GM18498 (cell line): Measurements from ENCODE around the gene LRRN2.

Experiments
- ATAC-seq: cut with Tn5 transposase; IDR thresholded peaks from one replicate; pipeline ENCODE4 v1.9.1; 2021; ENCODE audit warnings: mild to moderate bottlenecking, moderate library complexity; ENCODE audit not compliant: unreplicated experiment

LRRN2 gene

DNA sequence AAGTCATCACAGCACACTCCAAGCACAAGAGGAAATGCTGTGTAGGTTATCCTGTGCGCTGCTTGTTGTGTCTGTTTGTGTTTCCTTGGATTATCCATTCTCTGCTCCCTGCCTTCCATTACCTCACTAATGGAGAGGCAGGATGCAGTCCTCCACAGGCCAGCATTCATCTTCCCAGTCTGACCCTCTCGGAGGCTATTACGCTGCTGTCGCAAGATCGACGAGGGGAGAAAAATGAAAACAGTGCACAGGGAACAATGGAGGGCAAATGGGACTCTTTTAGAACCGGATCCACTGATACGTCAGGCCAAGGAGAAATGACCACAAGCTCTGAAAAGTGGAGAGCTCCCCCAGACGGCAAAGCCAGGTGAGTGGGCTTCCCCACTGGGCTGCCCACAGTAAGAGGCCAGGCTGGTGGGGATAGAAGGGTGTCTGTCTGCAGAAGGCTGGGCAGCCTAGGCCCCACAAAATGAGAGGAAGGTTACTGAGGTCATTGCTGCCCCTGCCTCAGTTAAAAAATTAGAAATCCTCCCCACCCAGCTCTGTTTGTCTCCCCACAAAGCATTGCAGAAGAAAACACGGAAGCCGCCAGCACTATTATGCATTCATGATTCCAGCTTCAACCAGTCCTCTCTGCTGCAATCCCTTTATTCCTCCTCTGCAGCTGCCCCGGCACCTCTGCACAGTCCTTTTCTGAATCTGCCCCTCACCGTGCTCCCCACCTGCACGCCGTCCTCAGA, 21.7 kb downstream of the LRRN2 start:
- no peak for ATAC-seq

DNA sequence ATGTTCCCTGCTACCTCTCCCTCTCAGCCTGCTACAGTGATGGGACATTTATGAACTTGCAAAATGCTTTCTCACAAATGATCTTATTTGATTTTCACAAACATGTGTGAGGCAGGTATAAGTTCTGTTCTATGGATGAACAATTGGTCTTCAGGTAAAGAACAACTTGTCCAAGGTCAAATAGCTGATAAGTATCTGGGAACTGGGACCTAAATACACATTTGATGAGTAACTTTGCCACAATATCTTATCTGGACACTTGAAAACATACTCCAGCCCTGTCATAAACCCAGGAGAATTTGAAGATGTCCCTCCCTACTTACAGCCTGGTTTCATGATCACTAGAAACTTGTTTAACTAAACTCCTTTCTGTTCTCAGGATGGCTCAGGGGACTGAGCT, 23.0 kb downstream of the LRRN2 start:
- no peak for ATAC-seq

DNA sequence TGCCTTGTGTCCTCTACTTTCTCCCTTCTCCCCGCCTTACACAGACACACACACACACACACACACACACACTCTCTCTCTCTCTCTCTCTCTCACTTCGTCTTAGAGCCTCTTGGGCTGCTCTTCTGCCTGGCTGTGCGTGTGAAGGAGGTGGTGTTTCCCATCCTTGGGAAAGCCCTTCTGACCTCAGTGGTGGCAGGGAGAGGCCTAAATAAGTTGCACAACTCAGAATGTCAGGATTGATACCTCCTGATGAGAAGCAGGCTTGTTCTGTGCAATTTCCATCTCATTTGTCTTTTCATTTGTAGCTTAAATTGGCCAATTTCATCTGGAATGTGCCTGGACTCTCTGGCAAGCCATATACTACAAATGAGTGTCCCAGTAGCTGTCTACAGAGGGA, 25.0 kb downstream of the LRRN2 start:
- ATAC-seq, result no peak

DNA sequence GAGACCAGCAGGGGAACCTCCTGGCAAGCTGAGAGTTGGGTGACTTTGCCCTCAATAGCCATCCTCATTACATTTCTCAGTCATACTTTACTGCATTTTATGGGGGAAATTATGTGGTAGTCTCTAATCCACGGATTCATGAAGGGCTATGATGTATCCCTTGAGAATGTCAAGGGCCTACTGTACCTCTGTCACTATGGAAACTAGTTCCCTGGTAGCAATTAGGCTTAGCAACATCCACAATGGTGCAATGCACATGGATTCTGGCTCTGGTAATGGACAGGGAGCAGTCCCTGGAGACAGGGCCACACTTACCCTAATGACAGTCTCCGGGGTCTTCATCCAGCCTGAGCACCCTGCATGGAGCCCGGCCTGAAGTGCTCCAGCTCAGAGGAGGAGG, 26.5 kb downstream of the LRRN2 start:
- no peak for ATAC-seq

DNA sequence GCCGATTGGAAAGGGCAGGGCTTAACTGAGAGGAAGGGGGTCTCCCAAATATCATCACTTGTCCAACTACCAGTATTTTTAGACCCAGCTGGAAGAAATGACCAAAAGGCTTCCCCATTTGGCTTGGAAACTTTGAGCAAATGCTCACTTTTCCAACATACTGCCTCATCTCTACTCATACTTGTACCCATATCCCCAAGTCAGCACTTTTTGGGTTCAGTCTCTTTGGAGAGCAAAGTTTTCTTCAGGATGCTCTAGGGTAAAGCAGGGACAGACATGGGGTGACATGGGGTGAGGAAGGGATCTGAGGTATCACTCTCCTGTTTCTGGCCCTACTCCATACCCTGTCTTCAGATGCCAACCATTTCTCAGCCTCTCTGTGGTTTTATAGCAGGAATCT, 27.2 kb downstream of the LRRN2 start:
- no peak for ATAC-seq

DNA sequence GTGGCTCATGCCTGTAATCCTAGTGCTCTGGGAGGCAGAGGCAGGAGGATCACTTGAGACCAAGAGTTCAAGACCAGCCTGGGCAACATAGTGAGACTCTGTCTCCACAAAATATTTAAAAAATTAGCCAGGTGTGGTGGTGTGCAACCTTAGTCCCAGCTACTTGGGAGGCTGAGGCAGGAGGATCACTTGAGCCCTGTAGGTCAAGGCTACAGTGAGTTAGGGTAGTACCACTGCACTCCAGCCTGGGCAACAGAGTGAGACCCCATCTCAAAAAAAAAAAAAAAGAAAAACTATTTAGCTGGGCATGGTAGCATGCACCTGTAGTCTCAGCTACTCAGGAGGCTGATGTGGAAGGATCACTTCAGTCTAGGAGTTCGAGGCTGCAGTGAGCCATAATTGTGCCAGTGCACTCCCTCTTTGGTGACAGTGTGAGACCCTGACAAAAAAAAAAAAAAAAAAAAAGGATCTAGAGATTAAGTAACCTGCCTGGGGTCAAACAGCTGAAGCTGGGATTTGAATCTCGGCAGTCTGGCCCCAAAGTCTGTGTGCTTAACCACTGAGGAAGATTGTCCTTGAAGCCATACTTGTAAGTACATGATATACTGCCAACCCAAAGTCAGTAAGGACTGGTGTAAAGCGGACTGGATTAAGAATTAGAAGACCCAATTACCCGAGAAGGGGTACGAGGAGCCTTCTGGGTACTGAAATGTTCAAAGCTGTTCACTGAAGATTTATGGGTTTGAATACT, 31.8 kb downstream of the LRRN2 start:
- ATAC-seq, result no peak

DNA sequence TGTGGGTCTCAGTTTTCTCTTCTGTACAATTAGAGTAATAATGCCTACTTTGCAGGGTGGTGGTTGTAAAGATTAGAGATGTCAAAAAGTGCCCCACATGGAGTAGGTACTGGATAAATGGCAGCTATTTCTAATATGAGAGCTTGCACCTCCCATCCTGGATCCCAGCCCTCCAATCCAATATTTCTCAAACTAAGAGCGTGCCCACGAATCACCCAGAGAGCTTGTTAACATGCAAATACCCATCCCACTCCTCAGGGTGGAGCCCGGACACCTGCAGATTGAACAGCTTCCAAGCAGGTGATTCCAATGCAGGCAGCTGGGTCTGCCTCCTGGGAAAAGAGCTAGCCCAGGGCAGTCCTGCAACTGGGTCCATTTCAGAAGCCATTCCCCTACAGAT, 33.0 kb downstream of the LRRN2 start:
- no peak for ATAC-seq

DNA sequence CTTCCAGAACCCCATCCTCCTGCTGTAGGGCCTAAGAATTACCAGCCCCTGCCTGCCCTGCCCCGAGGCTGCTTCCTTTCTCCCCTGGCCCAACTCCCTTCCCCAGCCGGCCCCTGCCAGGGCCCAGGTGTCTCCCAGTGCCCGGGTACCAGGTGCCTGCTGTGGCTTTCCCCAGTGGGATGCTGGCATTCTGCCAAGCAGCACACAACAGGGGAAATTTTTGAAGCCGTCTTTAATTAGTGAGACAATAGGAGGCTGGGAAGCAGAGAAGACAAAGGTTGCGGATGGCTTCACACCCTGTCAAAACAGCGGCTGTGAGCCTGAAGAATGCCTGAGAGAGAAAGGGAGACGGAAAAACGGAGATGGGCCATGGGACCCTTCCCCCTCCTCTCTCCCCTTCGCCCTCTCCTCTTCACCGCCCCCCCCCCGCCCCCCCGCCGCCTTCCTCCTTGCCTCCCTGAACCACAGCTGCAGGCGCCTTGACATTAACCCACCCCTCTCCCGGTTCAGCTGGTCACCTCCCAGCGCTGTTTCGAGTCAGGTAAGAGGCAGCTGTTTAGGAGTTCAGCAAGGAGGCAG, 33.6 kb downstream of the LRRN2 start:
- ATAC-seq, result no peak

DNA sequence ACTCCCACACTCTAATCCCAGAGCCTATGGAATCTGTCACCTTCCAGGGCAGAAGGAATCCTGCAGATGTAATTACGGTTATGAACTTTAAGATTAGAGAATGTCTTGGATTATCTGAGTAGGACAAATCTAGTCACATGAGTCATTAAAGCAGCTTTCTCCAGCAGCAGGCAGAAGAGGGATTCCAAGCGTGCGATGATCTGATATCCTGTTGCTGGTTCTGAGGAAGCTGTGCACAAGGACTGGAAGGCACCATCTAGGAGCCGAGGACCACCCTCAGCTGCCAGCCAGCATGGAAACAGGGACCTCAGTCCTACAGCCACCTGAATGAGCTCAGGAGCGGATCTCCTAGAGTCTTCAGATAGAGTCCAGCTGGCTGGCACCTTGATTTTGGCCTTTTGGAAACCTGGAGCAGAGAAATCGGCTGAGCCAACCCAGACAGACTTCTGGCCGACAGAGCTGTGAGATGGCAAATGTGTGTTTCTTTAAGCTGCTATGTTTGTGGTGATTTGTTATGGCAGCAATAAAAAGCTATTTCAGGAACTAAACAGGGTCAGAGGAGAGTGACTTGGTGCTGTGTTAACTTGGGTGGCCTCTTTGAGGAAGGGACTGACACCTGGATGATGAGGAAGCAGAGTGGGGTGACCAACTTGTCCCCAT, 34.5 kb downstream of the LRRN2 start:
- no peak for ATAC-seq

DNA sequence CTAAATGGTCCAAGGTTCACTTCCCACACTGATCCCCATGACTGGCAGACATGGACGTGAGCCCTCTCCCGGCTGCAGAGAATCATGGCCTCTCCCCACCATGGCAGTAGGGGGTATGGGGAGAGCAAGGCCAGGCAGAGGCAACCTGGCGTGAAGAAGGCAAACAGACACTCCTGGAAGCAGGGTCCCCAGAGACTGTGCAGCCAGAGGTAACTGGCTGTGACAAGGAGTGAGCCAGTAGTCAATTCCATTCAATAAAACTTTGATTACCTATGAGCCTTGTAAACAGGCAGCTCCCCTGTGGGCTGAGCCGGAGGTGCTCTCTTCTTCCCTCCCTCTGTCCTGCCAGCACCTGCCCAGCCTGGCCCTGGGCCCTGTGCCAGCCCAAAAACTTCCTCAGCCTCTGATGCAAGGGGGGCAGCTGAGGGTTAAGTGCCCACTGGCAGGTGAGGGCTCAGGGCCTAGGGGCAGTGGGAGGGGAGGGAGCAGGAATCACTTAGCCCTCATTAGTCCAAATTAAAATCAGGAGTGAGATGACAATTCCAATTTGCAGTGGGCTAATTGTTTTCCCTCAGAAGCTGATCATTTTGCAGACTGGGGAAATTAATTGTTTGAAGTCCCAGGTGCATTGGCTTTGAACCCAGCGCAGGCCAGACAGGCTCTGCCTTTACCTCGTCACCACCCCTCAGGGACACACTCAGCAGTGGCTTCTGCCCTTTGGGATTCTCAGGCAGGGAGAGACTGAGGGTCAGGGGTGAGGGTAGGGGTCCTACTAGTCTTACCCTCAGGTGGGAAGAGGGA, 35.6 kb downstream of the LRRN2 start:
- ATAC-seq, result no peak

DNA sequence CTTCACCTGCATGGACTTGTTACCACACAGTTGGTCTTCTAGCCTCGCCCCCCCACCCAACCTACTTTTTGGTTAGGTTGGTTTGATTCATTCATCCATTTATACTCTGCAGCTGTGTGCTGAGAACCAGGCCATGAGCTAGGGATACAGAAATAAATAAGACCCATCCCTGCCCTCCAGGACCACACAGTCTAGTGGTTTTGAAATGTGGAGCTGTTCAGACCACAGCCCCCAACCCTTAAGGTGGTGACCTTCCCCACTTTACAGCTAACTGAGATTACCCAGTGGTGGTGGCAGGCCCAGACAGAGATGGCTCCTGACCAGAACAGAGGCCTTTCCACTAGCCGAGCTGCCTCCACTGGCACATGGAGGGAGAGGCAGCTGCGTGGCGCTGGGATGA, 37.0 kb downstream of the LRRN2 start:
- ATAC-seq, result no peak

DNA sequence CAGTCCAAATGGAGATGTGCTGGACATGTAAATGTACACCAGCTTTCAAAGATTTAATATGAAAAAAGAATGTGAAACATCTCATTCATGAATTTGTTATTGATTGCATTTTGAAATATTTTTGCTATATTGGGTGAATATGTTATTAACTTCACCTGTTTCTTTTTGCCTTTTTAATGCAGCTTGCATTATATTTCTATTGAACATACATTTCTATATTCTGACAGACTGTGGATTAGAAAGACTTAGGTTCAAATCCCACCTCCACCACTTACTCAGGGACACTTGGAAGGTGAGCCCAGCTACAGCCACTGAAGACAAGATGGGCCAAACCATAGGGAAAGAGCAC, 37.8 kb downstream of the LRRN2 start:
- ATAC-seq, result no peak

DNA sequence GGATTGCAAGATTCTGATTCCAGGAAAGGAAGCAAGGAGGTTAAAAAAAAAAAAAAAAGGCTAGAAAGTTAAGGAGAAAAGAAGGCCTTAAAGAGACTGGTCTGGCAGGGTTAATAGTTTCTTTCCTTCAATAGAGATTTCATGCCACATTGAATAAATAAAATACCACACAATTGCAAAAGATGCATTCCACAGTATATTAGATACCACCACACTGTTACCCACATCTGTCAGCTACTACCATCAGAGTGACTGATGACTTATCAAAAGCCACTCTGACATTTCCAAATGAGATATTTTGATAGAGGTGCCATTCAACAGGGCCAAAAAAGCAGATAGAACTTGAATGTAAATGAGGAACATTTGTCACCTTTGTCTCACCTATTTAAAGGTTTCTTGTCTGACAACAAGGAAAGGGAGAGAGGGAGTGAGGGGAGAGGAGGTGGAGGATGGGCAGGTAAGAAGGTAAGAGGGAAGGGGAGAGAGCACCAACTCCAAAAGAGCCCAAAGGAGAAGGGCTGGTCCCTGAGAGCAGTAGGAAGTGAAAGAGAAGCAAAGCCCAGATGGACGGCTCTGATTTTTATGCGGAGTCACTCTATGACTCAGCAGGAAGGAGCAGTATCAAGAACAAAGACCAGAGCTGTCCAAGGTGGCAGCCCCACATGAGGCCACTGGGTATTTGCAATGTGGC, 38.3 kb downstream of the LRRN2 start:
- ATAC-seq, result no peak

DNA sequence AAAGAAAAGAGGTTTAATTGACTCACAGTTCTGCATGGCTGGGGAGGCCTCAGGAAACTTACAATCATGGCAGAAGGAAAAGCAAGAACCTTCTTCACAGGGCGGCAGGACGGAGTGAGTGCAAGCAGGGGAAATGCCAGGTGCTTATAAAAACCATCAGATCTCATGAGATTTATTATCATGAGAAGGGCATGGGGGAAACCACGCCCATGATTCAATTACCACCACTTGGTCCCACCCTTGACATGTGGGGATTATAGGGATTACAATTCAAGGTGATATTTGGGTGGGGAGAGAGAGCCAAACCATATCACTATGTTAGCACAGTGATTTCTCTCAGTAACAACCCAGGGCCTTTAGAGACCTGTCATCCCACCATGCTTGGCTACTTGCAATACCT, 39.9 kb downstream of the LRRN2 start:
- ATAC-seq, result no peak

DNA sequence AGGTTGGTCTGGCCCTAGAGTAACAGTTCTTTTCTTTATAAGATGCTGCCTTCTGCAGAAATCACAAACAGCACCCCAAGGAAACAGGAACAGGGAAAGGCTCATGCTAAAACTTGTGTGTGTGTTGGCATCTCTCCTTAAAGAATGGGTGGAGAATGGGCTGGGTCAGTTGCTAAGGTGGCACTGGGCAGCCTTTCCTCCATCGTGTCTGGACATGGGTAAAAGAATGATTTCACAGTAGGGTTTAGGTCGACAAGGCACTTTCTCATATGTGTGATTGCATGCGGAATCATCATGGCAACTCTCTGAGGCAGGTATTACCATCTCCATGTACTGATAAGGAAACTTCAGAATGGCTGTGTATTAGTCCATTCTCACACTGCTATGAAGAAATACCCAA, 40.3 kb downstream of the LRRN2 start:
- no peak for ATAC-seq

DNA sequence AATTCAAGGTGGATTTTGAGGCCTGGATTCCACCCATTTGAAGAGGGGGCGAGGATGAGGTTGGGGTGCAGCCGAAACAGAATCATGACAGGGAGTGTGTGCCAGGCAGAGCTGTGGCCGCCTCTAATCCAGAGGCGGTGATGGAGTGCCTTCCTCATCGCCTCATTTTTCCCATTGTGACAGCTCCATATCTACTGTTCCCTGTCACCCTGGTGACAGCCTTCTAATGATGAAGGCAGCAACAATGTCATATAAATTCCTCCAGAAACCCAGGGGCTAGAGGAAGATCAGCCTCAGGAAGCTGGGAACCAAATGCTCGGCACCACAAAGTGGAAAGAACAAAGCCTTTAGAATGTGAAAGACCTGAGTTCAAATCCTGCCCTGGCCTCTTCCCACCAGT, 42.0 kb downstream of the LRRN2 start:
- ATAC-seq, result no peak

DNA sequence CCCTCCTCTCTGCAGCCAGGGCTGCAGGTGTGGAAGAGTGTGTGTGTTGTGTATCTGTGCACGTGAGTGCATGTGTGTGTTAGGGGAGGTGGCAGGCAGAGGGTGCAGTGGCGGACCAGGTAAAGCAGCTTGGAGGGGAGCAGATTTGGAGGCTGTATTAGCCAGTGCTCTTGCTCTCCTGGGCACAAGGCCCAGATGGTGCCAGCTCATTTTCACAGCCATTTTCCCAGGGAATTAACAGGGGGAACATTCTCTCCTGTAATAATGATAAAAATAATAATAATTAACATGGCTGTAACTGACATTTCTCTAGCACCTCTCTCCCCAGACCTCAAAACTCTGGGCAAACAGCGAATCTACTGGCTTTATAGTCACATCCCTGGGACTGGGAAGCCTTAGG, 43.6 kb downstream of the LRRN2 start:
- ATAC-seq, result no peak

DNA sequence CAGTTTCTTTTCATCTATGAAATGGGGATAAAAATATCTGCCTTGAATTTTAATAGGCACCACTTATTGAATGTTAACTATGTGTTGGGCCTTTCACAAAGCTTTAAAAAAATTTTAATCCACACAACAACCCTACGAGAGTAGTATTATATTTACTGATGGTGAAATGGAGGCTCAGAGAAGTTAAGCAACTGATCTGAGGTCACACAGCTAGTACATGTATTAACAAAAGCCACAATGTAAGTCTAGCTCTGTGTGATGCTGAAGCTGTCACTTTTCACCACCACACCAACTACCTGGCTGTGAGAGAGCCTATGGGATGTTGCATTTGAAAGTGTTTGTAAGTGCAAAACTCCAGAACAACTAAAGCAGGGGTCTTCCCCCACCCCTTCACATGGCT, 44.1 kb downstream of the LRRN2 start:
- ATAC-seq, result no peak

DNA sequence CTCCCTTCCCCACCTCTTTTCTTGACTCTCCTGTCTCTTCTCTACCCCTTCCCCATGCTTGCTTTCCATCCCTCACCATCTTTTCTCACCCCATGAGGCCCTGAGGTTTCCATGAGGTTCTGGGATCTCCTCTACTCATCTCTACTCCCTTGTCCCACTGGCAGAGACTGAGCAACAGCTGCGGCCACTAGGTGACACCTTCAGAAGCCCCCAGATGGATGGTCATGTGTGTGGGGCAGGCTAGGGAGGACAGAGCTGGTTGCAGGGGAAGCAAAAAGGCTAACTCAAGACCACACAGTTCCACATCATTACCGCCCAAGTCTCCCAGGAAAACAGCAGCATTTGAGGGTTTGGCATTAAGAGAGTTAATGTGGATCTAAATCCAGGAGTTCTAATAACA, 45.0 kb downstream of the LRRN2 start:
- ATAC-seq, result no peak

DNA sequence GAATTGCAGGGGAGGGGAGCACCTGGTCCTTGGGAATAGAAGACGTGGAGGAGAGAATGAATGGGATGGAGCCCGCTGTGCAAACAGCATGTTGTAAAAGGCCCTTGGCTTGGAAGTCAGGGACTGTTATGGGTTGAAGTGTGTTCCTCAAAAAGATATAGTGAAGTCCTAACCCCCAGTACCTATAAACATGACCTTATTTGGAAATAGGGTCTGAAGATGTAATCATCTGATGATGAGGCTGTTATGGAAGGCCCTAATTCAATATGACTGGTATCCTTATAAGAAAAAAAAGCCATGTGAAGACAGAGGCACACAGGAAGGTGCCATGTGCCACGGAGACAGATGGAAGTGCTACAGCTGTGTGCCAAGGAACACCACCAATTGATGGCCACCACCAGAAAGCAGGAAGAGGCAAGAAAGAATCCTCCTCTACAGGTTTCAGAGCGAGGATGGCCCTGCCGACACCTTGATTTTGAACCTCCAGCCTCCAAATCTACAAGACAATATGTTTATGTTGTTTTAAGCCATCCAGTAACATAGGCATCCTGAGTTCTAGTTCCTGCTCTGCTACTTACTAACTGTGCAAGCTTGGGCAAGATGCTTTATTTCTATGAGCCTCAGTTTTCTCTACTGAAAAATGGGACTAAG, 51.2 kb downstream of the LRRN2 start:
- ATAC-seq, result no peak
